ENCODE data around the gene C16orf89. TPM values are rescaled to one million over a fixed set of nuclear protein-coding genes. Genes with fewer than 3 reads are reported as not detected.
"Not testable (repeated sequence)": the region's sequence is repeated elsewhere in the genome, so short reads cannot be mapped to it uniquely, and the experiment has no call there.

C16orf89 gene
- 1 to 10 TPM; 1.5 to 2.1 (median 1.9) TPM for total RNA-seq

GRCh38 chr16:5065813-5066212, at the start of gene C16orf89:
Gene C16orf89 (minus strand): TSS chr16:5065956. CDS start chr16:5065908, 48 bp downstream.
- no peak for DNase-seq (ENCODE audit: extremely low spot score)
- Histone ChIP-seq H3K4me3 (no peak within 1 kb of the TSS), H3K27ac (replicated peaks in 1 of 4) (no peak within 1 kb of the TSS), H3K4me1 (peaks cover 0 to under 1% (median 0%) of the 10 kb centered on the region in 4 donors), H3K9me3 (no peaks in the 10 kb centered on the region), H3K36me3 (no peaks in the 10 kb centered on the region), H3K27me3 (no peaks in the 10 kb centered on the region)
- no peak for TF ChIP-seq CTCF (IDR thresholded peaks at IDR 0.05)
- TF ChIP-seq EP300 (IDR thresholded peaks at IDR 0.05), result no peak
- no peak for TF ChIP-seq POLR2A (IDR thresholded peaks at IDR 0.05; ENCODE audit: low read depth)
- TF ChIP-seq POLR2AphosphoS5 (IDR thresholded peaks at IDR 0.05), result no peak
- intact Hi-C loops (cut with DNase I), result no loop called here
- 37% methylated on average over 8 of the region's 10 CpGs for WGBS

GRCh38 chr16:5110933-5111332, 45.2 kb upstream of the C16orf89 start:
- intact Hi-C loops (cut with DNase I); DNase-seq (ENCODE audit: extremely low spot score); H3K4me3 ChIP-seq; H3K27ac ChIP-seq (replicated peaks in 1 of 4); H3K27me3 ChIP-seq; H3K36me3 ChIP-seq; H3K4me1 ChIP-seq; H3K9me3 ChIP-seq: not testable (repeated sequence)
- 81% methylated on average over 10 of the region's 10 CpGs for WGBS

GRCh38 chr16:5108505-5109158, 42.9 kb upstream of the C16orf89 start:
- H3K4me1 ChIP-seq, result no peaks in the 10 kb centered on the region
- TF ChIP-seq CTCF (IDR thresholded peaks at IDR 0.05), result no peak
- no peak for TF ChIP-seq POLR2AphosphoS5 (IDR thresholded peaks at IDR 0.05)
- TF ChIP-seq EP300 (IDR thresholded peaks at IDR 0.05), result no peak
- no peak for TF ChIP-seq POLR2A (IDR thresholded peaks at IDR 0.05; ENCODE audit: low read depth)
- no peak for DNase-seq (ENCODE audit: extremely low spot score)
- no peak overlapping the region for H3K27ac ChIP-seq (replicated peaks in 1 of 4)
- H3K4me3 ChIP-seq, result no peak overlapping the region
- no peaks in the 10 kb centered on the region for H3K36me3 ChIP-seq
- intact Hi-C loops (cut with DNase I), result no loop called here
- no peaks in the 10 kb centered on the region for H3K9me3 ChIP-seq
- no peaks in the 10 kb centered on the region for H3K27me3 ChIP-seq
- WGBS, result 87% methylated on average over 24 of the region's 27 CpGs

- 73% methylated on average over 5 of the region's 5 CpGs for WGBS
- DNase-seq (ENCODE audit: extremely low spot score); H3K36me3 ChIP-seq; H3K27me3 ChIP-seq; H3K4me3 ChIP-seq; H3K4me1 ChIP-seq; intact Hi-C loops (cut with DNase I); H3K9me3 ChIP-seq; H3K27ac ChIP-seq (replicated peaks in 1 of 4): not testable (repeated sequence)
Observed at GRCh38 chr16:5105039-5105438, 39.3 kb upstream of the C16orf89 start.

GRCh38 chr16:5103296-5104032, 37.7 kb upstream of the C16orf89 start:
- H3K27ac ChIP-seq (replicated peaks in 1 of 4); H3K27me3 ChIP-seq; H3K4me3 ChIP-seq; H3K9me3 ChIP-seq; intact Hi-C loops (cut with DNase I); H3K36me3 ChIP-seq; H3K4me1 ChIP-seq; DNase-seq (ENCODE audit: extremely low spot score): not testable (repeated sequence)
- 94% methylated on average over 12 of the region's 12 CpGs for WGBS

GRCh38 chr16:5099174-5099573, 33.4 kb upstream of the C16orf89 start:
- peaks cover 0 to 14% (median 14%) of the 10 kb centered on the region in 4 donors for H3K4me1 ChIP-seq
- H3K9me3 ChIP-seq; H3K36me3 ChIP-seq; intact Hi-C loops (cut with DNase I); H3K27me3 ChIP-seq; DNase-seq (ENCODE audit: extremely low spot score): not testable (repeated sequence)
- H3K27ac ChIP-seq (replicated peaks in 1 of 4), result peak overlapping the region; percentile 80 to 88 (median 84)
- WGBS, result 16% methylated on average over 4 of the region's 4 CpGs
- H3K4me3 ChIP-seq, result peak overlapping the region; percentile 72 to 91 (median 84)

Measured in esophagus muscularis mucosa (tissue), 4 donors.